BE2C (cell line): Measurements from ENCODE around the gene TBX4.

Source experiments
- DNase-seq: peaks from one replicate; pipeline ENCODE4 v3.0.0-alpha.2; 2020
- H3K27me3 ChIP-seq: fragments of 250-450 bp; sonication (Bioruptor Pico); 2 replicates; pipeline ENCODE4 v1.5.1; 2020; ENCODE audit warnings: mild to moderate bottlenecking
- H3K36me3 ChIP-seq: fragments of 250-450 bp; sonication (Bioruptor Pico); 2 replicates; pipeline ENCODE4 v1.5.1; 2020; ENCODE audit warnings: mild to moderate bottlenecking
- H3K4me1 ChIP-seq: fragments of 250-450 bp; sonication (Bioruptor Pico); 2 replicates; pipeline ENCODE4 v1.5.1; 2020
- H3K4me3 ChIP-seq: 2 replicates; pipeline ENCODE4 v1.5.1; 2011; ENCODE audit warnings: low read depth, low read length
- H3K9me3 ChIP-seq: fragments of 250-450 bp; sonication (Bioruptor Pico); 2 replicates; pipeline ENCODE4 v1.5.1; 2020
- CTCF ChIP-seq: IDR thresholded peaks from 2 replicates; pipeline ENCODE4 v1.5.1; 2012; ENCODE audit warnings: mild to moderate bottlenecking, low read depth, low read length

The TBX4 gene

GRCh38 chr17:61456688-61457225 lies 4.5 kb downstream of the TBX4 start:
- no peak for TF ChIP-seq CTCF
- Histone ChIP-seq H3K36me3 (no peaks in the 10 kb centered on the region), H3K27me3 (no peaks in the 10 kb centered on the region), H3K4me3 (no peak overlapping the region), H3K4me1 (no peaks in the 10 kb centered on the region), H3K9me3 (no peaks in the 10 kb centered on the region; the same call in 1 of the 2 replicates)
- DNase-seq, result no peak

- no peak for TF ChIP-seq CTCF
- Histone ChIP-seq H3K27me3 (no peaks in the 10 kb centered on the region), H3K36me3 (no peaks in the 10 kb centered on the region), H3K9me3 (no peaks in the 10 kb centered on the region; the same call in 1 of the 2 replicates), H3K4me1 (no peaks in the 10 kb centered on the region), H3K4me3 (no peak overlapping the region)
- no peak for DNase-seq
Measured at GRCh38 chr17:61457226-61457983, 5.2 kb downstream of the TBX4 start.

GRCh38 chr17:61458000-61458399 lies 5.8 kb downstream of the TBX4 start:
- H3K36me3 ChIP-seq, result no peaks in the 10 kb centered on the region
- no peak for TF ChIP-seq CTCF
- H3K4me3 ChIP-seq, result no peak overlapping the region
- no peak for DNase-seq
- H3K27me3 ChIP-seq, result no peaks in the 10 kb centered on the region
- H3K4me1 ChIP-seq, result no peaks in the 10 kb centered on the region
- no peaks in the 10 kb centered on the region; the same call in 1 of the 2 replicates for H3K9me3 ChIP-seq

- no peaks in the 10 kb centered on the region for H3K27me3 ChIP-seq
- no peak for TF ChIP-seq CTCF
- H3K4me3 ChIP-seq, result no peak overlapping the region
- DNase-seq, result no peak
- H3K4me1 ChIP-seq, result no peaks in the 10 kb centered on the region
- H3K36me3 ChIP-seq, result no peaks in the 10 kb centered on the region
- no peaks in the 10 kb centered on the region; the same call in 1 of the 2 replicates for H3K9me3 ChIP-seq
Measured at GRCh38 chr17:61458421-61459141, 6.4 kb downstream of the TBX4 start.

- Histone ChIP-seq H3K36me3 (no peaks in the 10 kb centered on the region), H3K27me3 (no peaks in the 10 kb centered on the region), H3K4me3 (no peak overlapping the region), H3K9me3 (no peaks in the 10 kb centered on the region; the same call in 1 of the 2 replicates), H3K4me1 (no peaks in the 10 kb centered on the region)
- no peak for TF ChIP-seq CTCF
- DNase-seq, result no peak
Measured at GRCh38 chr17:61459142-61459809, 7.1 kb downstream of the TBX4 start.
